A549 (cell line): Measurements from ENCODE around the gene GTF3C1.

Experiments used
- CBX8 ChIP-seq: fragments of 200-600 bp; sonication (generic); IDR thresholded peaks from 2 replicates; pipeline ENCODE4 v1.6.1; 2016
- JUNB ChIP-seq: fragments of >200 bp; sonication (Bioruptor Twin); formaldehyde crosslinking; IDR thresholded peaks from 2 replicates; pipeline ENCODE4 v1.6.1; 2016
- MYC ChIP-seq: IDR thresholded peaks from 2 replicates; pipeline ENCODE4 v1.6.1; 2012; ENCODE audit warnings: mild to moderate bottlenecking, inconsistent platforms, low read length, improper control_type of control experiment, borderline replicate concordance
- NR3C1 ChIP-seq: fragments of >200 bp; sonication (Bioruptor Twin); formaldehyde crosslinking; IDR thresholded peaks from 3 replicates; pipeline ENCODE4 v1.6.1; 2017
- POLR2A ChIP-seq: IDR thresholded peaks from 2 replicates; pipeline ENCODE4 v1.6.1; 2012; ENCODE audit warnings: mild to moderate bottlenecking, low read length
- RAD21 ChIP-seq, 2 experiments: fragments of >200 bp in 1 of 2; sonication (Bioruptor Twin) in 1 of 2; formaldehyde crosslinking in 1 of 2; IDR thresholded peaks in 1 of 2; conservative IDR thresholded peaks in 1 of 2; 2 replicates in 1 of 2; 3 replicates in 1 of 2; pipeline ENCODE4 v1.6.1; 2012 to 2018; ENCODE audit warnings: inconsistent platforms in 1 of 2
- RFX5 ChIP-seq: fragments of 450-650 bp; IDR thresholded peaks from 2 replicates; pipeline ENCODE4 v1.7.1; 2014; ENCODE audit warnings: antibody characterized with exemption, mild to moderate bottlenecking, moderate library complexity
- SMC3 ChIP-seq: fragments of >200 bp; sonication (Bioruptor Twin); formaldehyde crosslinking; IDR thresholded peaks from 3 replicates; pipeline ENCODE4 v1.6.1; 2018; ENCODE audit warnings: inconsistent platforms
- TF ChIP-seq, protein P1 (sequence below): fragments of >200 bp; sonication (Bioruptor Twin); formaldehyde crosslinking; IDR thresholded peaks from 3 replicates; pipeline ENCODE4 v1.5.1; 2016
- TF ChIP-seq, protein P2 (sequence below): fragments of 450-650 bp; IDR thresholded peaks from 2 replicates; pipeline ENCODE4 v1.6.1; 2014; ENCODE audit warnings: antibody characterized with exemption

DNA sequence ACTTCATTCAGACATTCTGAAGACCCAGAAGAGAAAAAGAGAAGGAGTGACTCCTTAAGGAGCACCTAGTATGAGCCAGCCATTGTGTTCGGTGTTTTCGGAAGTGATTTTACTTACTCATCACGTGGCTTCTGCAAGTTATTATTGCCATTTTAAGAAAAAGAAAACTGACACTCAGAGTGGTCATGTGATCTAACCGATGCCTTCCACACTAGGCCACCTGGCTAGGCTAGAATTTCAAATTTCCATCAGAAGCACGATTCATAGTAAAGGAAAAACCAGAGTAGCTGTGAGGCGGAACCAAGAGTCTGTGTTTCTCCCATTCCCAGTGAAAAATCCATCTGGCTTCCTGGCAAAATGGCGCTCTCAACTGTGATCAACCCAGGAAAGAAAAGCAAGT, 32.0 kb downstream of the GTF3C1 start:
- TF ChIP-seq RAD21 (conservative IDR thresholded peaks at IDR 0.05 in 1 of 2, IDR thresholded peaks at IDR 0.05 in 1 of 2) (no peak), RFX5 (no peak), CBX8 (no peak), POLR2A (no peak), SMC3 (no peak), MYC (no peak), JUNB (no peak), NR3C1 (no peak)
- TF ChIP-seq, protein P1, sequence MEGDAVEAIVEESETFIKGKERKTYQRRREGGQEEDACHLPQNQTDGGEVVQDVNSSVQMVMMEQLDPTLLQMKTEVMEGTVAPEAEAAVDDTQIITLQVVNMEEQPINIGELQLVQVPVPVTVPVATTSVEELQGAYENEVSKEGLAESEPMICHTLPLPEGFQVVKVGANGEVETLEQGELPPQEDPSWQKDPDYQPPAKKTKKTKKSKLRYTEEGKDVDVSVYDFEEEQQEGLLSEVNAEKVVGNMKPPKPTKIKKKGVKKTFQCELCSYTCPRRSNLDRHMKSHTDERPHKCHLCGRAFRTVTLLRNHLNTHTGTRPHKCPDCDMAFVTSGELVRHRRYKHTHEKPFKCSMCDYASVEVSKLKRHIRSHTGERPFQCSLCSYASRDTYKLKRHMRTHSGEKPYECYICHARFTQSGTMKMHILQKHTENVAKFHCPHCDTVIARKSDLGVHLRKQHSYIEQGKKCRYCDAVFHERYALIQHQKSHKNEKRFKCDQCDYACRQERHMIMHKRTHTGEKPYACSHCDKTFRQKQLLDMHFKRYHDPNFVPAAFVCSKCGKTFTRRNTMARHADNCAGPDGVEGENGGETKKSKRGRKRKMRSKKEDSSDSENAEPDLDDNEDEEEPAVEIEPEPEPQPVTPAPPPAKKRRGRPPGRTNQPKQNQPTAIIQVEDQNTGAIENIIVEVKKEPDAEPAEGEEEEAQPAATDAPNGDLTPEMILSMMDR = no peak
- TF ChIP-seq, protein P2, sequence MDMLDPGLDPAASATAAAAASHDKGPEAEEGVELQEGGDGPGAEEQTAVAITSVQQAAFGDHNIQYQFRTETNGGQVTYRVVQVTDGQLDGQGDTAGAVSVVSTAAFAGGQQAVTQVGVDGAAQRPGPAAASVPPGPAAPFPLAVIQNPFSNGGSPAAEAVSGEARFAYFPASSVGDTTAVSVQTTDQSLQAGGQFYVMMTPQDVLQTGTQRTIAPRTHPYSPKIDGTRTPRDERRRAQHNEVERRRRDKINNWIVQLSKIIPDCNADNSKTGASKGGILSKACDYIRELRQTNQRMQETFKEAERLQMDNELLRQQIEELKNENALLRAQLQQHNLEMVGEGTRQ = no peak
